Myometrial cell (primary cell): ENCODE measurements around the gene XAF1. TPM values are rescaled to one million over a fixed set of nuclear protein-coding genes. Genes with fewer than 3 reads are reported as not detected.

Experiments used
- total RNA-seq: library from RNA; depleted of rRNA; stranded (reverse); fragments of >200 nt; gene quantifications from 2 replicates; pipeline ENCODE4 v1.2.3, GENCODE V29; 2015

XAF1 gene, protein sequence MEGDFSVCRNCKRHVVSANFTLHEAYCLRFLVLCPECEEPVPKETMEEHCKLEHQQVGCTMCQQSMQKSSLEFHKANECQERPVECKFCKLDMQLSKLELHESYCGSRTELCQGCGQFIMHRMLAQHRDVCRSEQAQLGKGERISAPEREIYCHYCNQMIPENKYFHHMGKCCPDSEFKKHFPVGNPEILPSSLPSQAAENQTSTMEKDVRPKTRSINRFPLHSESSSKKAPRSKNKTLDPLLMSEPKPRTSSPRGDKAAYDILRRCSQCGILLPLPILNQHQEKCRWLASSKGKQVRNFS
- total RNA-seq = 6.3 and 11.2 TPM in 2 replicates

DNA sequence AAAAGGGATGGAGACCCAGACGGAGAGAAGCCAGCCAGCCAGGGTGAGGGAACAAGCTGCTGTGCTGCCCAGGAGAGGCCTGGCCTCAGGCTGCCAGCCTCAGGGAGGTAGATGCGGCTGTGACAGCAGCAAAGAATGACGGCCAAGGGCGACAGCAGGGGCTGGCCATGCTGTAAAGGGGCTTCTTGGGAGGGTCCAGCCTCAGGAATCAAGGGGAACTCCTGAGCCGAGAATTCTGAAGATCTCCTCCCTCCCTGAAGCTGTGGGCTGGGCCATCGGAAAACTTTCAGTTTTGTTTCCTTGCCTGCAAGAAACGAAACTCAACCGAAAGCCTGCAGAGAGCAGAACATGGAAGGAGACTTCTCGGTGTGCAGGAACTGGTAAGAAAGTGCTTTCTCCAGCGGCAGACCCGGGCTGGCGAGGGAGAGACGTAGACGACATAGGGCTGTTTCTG lies at the start of gene XAF1:
Gene XAF1, plus strand, starts transcription at position 316 of the 454 bp plus-strand sequence. Its CDS starts 33 bp downstream, at position 349.

DNA sequence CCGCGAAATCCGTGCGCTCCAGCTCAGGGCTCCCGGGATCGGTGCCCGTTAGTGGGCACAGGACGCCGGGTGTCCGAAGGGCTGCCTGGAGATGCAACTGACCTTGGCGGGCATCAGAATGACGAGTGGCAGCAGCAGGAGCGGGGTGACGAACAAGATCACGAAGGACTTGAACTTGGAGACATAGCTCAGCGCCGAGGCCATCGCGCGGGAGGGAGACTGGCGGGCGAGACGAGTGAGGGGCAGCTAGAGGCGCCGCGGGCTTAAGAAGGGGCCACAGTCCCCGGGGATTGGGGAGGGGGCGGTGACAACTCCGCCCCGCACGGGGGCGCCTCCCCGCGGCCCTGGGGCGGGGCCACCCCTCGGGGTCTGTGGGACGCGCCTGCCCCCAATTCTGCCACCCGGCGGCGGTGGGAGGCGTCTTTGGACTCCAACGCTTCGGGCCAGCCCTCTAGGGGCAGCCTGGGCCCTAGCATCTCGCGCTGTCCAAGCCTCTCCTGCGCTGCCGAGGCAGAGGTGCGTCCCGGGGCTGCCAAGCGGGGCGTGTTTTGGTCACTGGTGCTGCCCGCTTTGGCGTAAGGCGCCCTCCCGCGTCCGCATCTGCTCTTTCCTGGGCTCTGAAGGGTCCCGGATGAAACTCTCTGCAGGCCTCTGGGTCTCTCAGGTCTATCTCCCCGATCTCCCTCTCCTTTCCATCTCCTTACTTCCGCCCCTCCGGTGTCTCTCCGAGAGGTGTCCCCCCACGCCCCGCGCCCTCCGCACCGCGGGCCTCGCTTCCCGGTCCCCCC lies 42.5 kb upstream of the XAF1 start, which contains the start of gene SLC13A5:
Gene SLC13A5, minus strand, starts transcription at position 240 of the 788 bp plus-strand sequence. Its CDS starts 36 bp downstream, at position 204.

DNA sequence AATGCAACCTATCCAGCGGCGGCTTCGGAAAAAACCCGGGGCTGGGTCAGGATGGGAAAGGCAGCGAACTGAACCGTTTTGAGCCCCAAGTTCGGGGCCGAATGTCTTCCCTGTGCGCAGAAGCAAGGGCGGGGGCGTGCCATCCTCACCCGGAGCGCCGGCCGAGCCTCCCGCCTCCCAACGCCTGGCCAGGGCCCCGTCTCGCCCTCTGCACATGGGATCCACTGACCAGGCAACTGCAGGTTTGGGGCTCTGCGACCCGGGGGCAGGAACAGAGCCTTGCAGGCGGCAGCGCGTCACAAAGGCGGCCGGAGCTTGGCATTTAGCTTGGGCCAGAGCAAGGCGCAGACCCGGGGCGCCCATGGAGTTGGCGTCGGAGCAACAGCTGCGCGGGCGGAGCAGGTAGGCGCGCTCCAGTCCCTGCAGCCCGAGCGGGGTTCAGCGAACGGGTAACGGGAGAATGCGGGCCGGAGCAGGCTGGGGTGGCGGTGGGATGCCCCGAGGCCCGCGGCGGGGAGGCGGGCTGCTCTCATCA lies 20.1 kb downstream of the XAF1 start, which contains the start of gene FBXO39:
Gene FBXO39, plus strand, starts transcription at position 345 of the 535 bp plus-strand sequence. CDS start 3,654 bp downstream, outside the sequence.

Other genes starting within 250 kb of the XAF1 start
- gene PITPNM3, start 199.5 kb upstream of the XAF1 start, total RNA-seq = 0.86 and 1.1 TPM in 2 replicates
- 11.2 and 11.9 TPM in 2 replicates for gene KIAA0753, start 115.3 kb upstream of the XAF1 start, total RNA-seq
- 273 and 310 TPM in 2 replicates for gene TXNDC17, start 115.0 kb upstream of the XAF1 start, total RNA-seq
- 10.3 and 16.4 TPM in 2 replicates for gene MED31, start 104.4 kb upstream of the XAF1 start, total RNA-seq
- 0.71 and 0.86 TPM in 2 replicates for gene C17orf100, start 104.3 kb upstream of the XAF1 start, total RNA-seq
- gene SLC13A5, start 42.7 kb upstream of the XAF1 start, total RNA-seq = not detected in 2 replicates
- gene FBXO39, start 20.2 kb downstream of the XAF1 start, total RNA-seq = 1.9 and 3.5 TPM in 2 replicates
- not detected in 2 replicates for gene TEKT1, start 75.7 kb downstream of the XAF1 start, total RNA-seq
- 0.18 TPM in 1 of 2 replicates, not detected in the other for gene ALOX12, start 240.0 kb downstream of the XAF1 start, total RNA-seq